Epidermal melanocyte (primary cell): ENCODE results near the gene ZAR1L.

Experiments
- DNase-seq: peaks from one replicate; pipeline ENCODE4 v3.0.0; 2011; ENCODE audit warnings: low spot score; ENCODE audit not compliant: insufficient read length

Gene ZAR1L

DNA sequence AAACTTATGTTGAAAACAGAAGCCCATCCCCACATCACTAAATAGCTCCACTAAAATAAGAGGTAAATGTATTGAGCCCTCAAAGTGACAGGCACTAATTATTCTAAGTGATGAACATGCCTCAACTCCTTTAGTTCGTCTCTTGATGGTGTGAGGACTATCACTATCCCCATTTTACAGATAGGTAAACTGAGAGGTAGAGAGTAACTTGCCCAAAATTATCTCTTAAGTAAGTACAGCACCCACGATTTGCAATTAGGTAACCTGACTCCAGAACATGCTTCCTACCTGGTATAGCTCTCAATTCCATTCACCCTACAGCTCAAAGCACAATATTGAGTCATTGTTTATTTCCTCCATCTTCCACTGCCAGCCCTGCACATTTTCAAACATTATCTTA lies 12.7 kb downstream of the ZAR1L start:
- no peak for DNase-seq

GRCh38 chr13:32300920-32301319 lies 14.2 kb downstream of the ZAR1L start:
- DNase-seq: no peak

- no peak for DNase-seq
These were observed 14.8 kb downstream of the ZAR1L start for GRCh38 chr13:32300406-32300805.

GRCh38 chr13:32299893-32300292 lies 15.3 kb downstream of the ZAR1L start:
- no peak for DNase-seq

- DNase-seq: no peak
These were observed 16.5 kb downstream of the ZAR1L start for GRCh38 chr13:32298695-32299094.

DNA sequence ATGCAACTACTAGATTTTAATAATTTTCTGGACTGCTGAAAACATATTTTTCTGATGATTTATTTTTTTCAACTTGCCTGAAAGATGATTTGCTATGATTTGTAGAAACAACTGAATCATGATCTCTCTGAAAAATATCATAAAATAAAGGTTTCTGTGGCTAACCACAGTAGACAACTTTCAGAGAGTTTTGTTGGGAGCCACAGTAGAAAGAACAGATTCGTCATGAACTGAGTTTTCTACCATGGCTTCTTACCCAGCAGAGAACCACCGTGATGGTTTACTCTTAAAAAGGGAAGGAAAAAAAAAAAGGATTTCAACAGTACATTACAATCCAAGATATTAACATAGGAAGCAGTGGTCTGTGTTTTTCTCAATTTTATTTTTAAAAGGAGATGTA lies 18.0 kb downstream of the ZAR1L start:
- no peak for DNase-seq

- no peak for DNase-seq
These were observed 29.6 kb downstream of the ZAR1L start for GRCh38 chr13:32285633-32285965.

DNA sequence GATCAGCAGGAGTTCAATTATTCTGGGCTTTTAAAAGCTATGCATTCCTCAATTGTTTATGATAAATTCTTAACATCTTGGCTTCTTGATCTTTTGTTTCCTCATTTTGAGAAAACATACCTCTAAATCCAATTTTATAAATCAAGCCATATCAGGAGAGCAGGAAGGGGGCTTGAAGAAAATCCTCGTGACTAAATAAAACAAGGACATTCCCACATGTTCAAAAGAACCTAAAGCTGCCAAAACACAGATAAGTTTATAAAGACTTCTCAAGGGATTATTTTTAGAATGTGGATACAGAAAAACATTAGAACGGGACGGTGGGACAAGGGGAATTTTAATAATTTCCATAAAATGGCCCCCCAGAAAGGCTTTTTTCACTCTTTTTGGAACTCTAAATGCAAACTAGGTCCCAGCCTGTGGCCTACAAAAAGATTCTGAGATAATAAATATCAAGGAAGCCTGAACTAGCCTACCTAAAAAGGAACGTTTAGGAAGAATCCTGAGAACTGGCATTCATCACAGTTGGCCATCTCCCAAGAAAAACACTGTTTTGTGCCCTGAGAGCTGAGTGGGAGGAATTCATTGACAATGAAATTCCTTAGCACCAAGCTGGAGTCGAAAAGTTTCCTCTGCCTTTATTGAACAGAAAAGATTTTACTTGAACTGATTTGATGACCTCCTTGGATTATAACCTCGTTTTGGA lies 30.1 kb downstream of the ZAR1L start:
- DNase-seq: no peak

DNA sequence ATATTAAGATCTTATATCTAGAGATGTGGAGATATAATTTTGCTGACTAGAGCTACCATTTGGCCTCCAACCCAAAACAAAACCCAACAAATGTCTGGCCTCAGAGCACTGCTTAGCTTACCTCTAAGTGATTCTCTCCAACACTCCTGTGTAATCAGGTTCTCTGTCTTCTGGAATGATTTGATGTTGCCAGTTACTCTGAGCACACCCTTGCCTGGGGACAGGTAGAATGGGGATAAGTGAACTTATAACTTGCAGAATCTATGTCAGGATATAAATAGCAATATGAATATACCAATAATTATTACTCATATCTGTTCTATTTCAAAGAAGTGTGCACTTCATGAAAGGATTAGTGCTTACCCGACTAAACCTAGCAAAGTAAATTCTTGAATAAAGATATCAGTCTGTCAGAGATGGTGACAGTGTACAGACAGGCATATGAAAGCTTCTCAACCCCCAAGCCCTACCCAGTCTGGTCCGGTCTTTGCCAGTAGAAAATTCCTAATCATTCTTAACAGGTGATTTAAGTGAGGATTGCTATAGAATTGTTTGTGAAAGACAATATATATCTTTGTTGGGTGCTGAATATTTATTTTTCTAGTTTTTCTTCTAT lies 33.0 kb downstream of the ZAR1L start:
- no peak for DNase-seq

GRCh38 chr13:32281096-32281495 lies 34.1 kb downstream of the ZAR1L start:
- DNase-seq: no peak

GRCh38 chr13:32278426-32278825 lies 36.7 kb downstream of the ZAR1L start:
- no peak for DNase-seq

DNA sequence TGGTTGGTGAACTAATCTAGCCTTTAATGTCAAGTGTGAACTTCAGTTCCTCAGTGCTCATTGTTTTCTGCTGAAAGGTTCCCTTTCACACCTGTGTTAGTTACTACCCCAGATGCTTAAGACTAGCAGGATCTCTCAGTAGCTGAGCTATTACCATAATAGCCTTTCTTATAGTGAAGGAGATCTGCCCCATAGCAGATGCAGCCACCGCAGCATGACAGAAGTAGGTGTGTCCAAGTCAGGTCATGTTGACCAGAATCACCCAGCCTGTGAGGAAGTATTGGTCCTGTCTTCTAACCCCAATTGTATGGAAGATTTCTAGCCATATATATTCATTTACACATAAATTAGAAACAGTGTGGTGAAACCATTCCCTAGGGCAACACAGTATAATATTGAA lies 37.3 kb downstream of the ZAR1L start:
- DNase-seq: no peak

GRCh38 chr13:32272021-32272683 lies 43.0 kb downstream of the ZAR1L start:
- DNase-seq: no peak

GRCh38 chr13:32267836-32268439 lies 47.2 kb downstream of the ZAR1L start:
- DNase-seq: no peak

- no peak for DNase-seq
These were observed 49.0 kb downstream of the ZAR1L start for GRCh38 chr13:32266130-32266529.

DNA sequence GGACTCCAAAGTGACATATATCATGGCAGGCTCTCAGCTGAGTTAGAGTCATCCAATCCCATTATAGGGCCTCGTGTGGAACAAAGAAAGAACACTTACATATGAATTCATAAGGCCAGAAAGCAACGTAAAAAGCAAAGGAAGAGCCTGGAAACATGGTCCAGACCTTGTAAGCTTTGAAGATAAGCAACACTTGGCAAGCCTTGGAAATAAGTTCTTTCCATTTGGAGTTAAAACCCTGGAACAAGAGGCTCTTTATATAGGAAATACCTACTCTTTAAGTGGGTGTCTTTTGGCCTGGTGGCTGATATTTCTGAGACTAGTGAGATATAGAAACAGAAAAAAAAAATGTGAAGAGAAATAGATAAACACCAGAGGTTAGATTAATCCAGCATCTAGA lies 49.4 kb downstream of the ZAR1L start:
- DNase-seq: no peak

GRCh38 chr13:32264407-32264806 lies 50.8 kb downstream of the ZAR1L start:
- DNase-seq: no peak

DNA sequence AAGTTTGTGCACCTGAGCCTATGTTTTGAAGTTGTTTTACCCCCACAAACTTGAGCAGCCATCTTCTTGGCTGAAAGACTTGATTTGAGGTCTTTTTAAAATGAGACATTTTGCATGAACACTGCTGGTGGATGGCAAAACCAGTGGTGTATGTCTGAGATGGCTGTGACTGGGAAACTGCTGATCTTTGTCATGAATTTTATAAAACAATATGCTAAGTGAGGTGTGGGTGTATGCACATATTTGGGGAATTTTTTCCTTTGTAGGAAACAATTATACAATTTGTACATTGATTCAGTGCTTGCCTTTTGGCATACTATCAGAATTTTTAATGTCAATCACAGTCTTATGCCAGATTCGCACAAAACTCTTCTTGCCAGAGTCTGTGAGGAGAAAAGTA lies 52.5 kb downstream of the ZAR1L start:
- no peak for DNase-seq

- no peak for DNase-seq
These were observed 53.0 kb downstream of the ZAR1L start for GRCh38 chr13:32262165-32262564.

DNA sequence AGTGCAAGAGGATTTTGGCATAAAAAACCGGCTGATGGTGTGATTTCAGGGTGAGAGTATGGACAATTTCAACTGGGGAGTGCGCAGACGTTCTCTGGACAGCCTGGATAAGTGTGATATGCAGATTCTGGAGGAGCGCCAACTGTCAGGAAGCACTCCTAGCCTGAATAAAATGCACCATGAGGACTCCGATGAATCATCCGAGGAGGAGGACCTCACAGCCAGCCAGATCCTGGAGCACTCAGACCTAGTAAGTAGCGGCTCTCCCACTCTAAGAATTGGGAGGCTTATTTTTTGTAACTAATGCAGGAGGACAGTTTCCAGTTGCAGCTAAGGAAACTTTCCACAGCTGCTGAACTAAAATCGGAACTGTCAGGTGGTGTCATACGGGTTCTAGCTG lies 53.6 kb downstream of the ZAR1L start:
- DNase-seq: no peak

- no peak for DNase-seq
These were observed 56.0 kb downstream of the ZAR1L start for GRCh38 chr13:32259116-32259515.

DNA sequence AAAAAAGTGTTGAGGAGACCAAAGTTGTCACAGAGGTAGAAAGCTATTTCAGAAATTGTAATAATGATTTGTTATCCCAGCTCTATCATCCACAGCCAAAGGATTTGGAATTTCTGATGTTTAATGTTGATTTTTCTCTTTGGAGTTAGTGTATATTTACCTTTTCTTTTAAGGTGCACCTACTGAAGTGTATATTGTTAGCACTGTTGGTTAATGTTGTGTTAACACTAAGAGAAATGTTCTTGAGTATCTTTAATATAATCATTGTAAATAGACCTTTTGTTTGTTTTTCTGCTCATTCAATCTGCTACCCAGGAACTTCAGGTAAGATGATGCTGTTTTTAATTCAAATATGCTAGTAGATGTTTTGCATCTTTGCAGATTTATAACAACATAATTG lies 57.5 kb downstream of the ZAR1L start:
- no peak for DNase-seq

- no peak for DNase-seq
These were observed 58.9 kb downstream of the ZAR1L start for GRCh38 chr13:32256243-32256642.
